Neural cell (in vitro differentiated cells): ENCODE data around the gene AKR1B1. TPM values are rescaled to one million over a fixed set of nuclear protein-coding genes. Genes with fewer than 3 reads are reported as not detected.

ENCODE experiments used
- H2AFZ ChIP-seq: fragments of 200-600, 300-800 bp; sonication (generic), shearing (Covaris generic); 2 replicates; pipeline ENCODE4 v1.6.0; 2014; ENCODE audit warnings: low read depth, mild to moderate bottlenecking, antibody characterized with exemption, low read length, moderate library complexity
- H3F3A ChIP-seq: fragments of 200-600 bp; shearing (Covaris generic); 2 replicates; pipeline ENCODE4 v1.6.1; 2016; ENCODE audit warnings: mild to moderate bottlenecking, moderate library complexity, mixed read lengths, antibody characterized with exemption, low read length; ENCODE audit not compliant: insufficient read depth, poor library complexity, severe bottlenecking
- H3K27ac ChIP-seq: fragments of 200-600, 300-800 bp; sonication (generic), shearing (Covaris generic); 2 replicates; pipeline ENCODE4 v1.5.1; 2014; ENCODE audit warnings: mild to moderate bottlenecking, low read length, moderate library complexity
- H3K27me3 ChIP-seq: fragments of 300-800, 200-600 bp; sonication (generic), shearing (Covaris generic); 2 replicates; pipeline ENCODE4 v1.6.0; 2014; ENCODE audit warnings: mild to moderate bottlenecking, low read depth, low read length, moderate library complexity; ENCODE audit not compliant: insufficient read depth
- H3K36me3 ChIP-seq: fragments of 300-800, 200-600 bp; sonication (generic), shearing (Covaris generic); 2 replicates; pipeline ENCODE4 v1.5.1; 2014; ENCODE audit warnings: mild to moderate bottlenecking, antibody characterized with exemption, low read length, moderate library complexity; ENCODE audit not compliant: insufficient read depth
- H3K4me2 ChIP-seq: fragments of 300-800, 200-600 bp; sonication (generic), shearing (Covaris generic); 2 replicates; pipeline ENCODE4 v1.6.0; 2014; ENCODE audit warnings: mild to moderate bottlenecking, low read length
- H3K4me3 ChIP-seq: fragments of 300-800, 200-600 bp; sonication (generic), shearing (Covaris generic); 2 replicates; pipeline ENCODE4 v1.5.1; 2014; ENCODE audit warnings: mild to moderate bottlenecking, low read length, moderate library complexity
- H3K79me2 ChIP-seq: fragments of 200-600 bp; shearing (Covaris generic); replicated peaks from 2 replicates; pipeline ENCODE4 v1.6.0; 2014; ENCODE audit warnings: mild to moderate bottlenecking, low read length, moderate library complexity; ENCODE audit not compliant: insufficient read depth
- H3K9ac ChIP-seq: fragments of 300-800, 200-600 bp; sonication (generic), shearing (Covaris generic); 2 replicates; pipeline ENCODE4 v1.6.1; 2016; ENCODE audit warnings: mild to moderate bottlenecking, low read length, mixed read lengths
- H3K9me2 ChIP-seq: fragments of 200-600 bp; shearing (Covaris generic); 2 replicates; pipeline ENCODE4 v1.6.1; 2016; ENCODE audit warnings: mild to moderate bottlenecking, low read length, mixed read lengths; ENCODE audit not compliant: insufficient read depth
- H3K9me3 ChIP-seq: fragments of 200-600, 300-800 bp; sonication (generic), shearing (Covaris generic); 2 replicates; pipeline ENCODE4 v1.6.1; 2016; ENCODE audit warnings: mild to moderate bottlenecking, mixed run types, low read length, moderate library complexity, mixed read lengths
- H4K20me1 ChIP-seq: fragments of 200-600 bp; shearing (Covaris generic); 2 replicates; pipeline ENCODE4 v1.6.1; 2016; ENCODE audit warnings: mild to moderate bottlenecking, mixed run types; ENCODE audit not compliant: insufficient read depth
- EP300 ChIP-seq: fragments of 450-650 bp; conservative IDR thresholded peaks from 2 replicates; pipeline ENCODE4 v1.6.1; 2014; ENCODE audit warnings: antibody characterized with exemption, mild to moderate bottlenecking, moderate library complexity; ENCODE audit not compliant: poor library complexity, severe bottlenecking
- EZH2 ChIP-seq: fragments of 200-600, 300-800 bp; shearing (Covaris generic), sonication (generic); IDR thresholded peaks from 2 replicates; pipeline ENCODE4 v1.6.1; 2014; ENCODE audit warnings: antibody characterized with exemption, low read length, borderline replicate concordance, mild to moderate bottlenecking; ENCODE audit not compliant: insufficient read depth, poor library complexity, severe bottlenecking
- MXI1 ChIP-seq: fragments of 450-650 bp; conservative IDR thresholded peaks from 2 replicates; pipeline ENCODE4 v1.6.1; 2014; ENCODE audit warnings: antibody characterized with exemption, mild to moderate bottlenecking; ENCODE audit not compliant: poor library complexity, severe bottlenecking
- POLR2AphosphoS5 ChIP-seq: IDR thresholded peaks from 2 replicates; pipeline ENCODE4 v1.6.1; 2012
- RAD21 ChIP-seq: fragments of 450-650 bp; conservative IDR thresholded peaks from 2 replicates; pipeline ENCODE4 v1.6.1; 2014; ENCODE audit warnings: antibody characterized with exemption, mild to moderate bottlenecking, moderate library complexity
- SMC3 ChIP-seq: fragments of 450-650 bp; conservative IDR thresholded peaks from 2 replicates; pipeline ENCODE4 v1.6.1; 2014; ENCODE audit warnings: antibody characterized with exemption, mild to moderate bottlenecking, moderate library complexity; ENCODE audit not compliant: poor library complexity
- TAF1 ChIP-seq: IDR thresholded peaks from 2 replicates; pipeline ENCODE4 v1.6.1; 2012; ENCODE audit warnings: low read depth
- polyA plus RNA-seq: library from polyadenylated mRNA; depleted of rRNA; stranded (reverse); fragments of >200 nt; gene quantifications from 2 replicates; pipeline ENCODE4 v1.2.3, GENCODE V29; 2014
- TF ChIP-seq, protein P1 (sequence below): IDR thresholded peaks from 2 replicates; pipeline ENCODE4 v1.6.1; 2012; ENCODE audit warnings: borderline replicate concordance
- TF ChIP-seq, protein P2 (sequence below): fragments of 450-650 bp; IDR thresholded peaks from 2 replicates; pipeline ENCODE4 v1.5.1; 2014; ENCODE audit warnings: antibody characterized with exemption, mild to moderate bottlenecking, moderate library complexity; ENCODE audit not compliant: poor library complexity, severe bottlenecking

Gene AKR1B1
- polyA plus RNA-seq, 1 donor from 2014 or later: 202 TPM

DNA sequence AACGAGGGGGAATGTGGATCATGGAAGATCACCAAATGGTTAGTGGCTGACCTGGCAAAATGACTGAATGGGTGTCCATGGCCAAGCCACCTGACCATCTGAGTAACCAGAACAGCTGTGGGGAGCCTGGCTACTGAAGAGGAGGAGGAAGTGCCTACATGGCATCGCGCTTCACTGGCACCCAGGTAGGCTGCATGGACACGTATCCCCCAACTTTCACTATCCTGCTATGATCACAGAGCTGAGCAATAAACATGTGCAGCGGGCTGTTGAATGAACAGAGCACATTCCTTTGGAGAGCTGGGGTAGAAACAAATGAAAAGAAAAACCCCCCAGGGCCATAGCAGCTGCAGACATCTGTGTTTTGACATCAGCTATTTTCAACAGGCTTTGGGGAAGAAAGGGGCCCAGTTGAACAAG, 6.5 kb downstream of the AKR1B1 start:
- no peak overlapping the region for H3K4me2 ChIP-seq
- H3K9me2 ChIP-seq: no peaks in the 10 kb centered on the region
- TF ChIP-seq, protein P1, sequence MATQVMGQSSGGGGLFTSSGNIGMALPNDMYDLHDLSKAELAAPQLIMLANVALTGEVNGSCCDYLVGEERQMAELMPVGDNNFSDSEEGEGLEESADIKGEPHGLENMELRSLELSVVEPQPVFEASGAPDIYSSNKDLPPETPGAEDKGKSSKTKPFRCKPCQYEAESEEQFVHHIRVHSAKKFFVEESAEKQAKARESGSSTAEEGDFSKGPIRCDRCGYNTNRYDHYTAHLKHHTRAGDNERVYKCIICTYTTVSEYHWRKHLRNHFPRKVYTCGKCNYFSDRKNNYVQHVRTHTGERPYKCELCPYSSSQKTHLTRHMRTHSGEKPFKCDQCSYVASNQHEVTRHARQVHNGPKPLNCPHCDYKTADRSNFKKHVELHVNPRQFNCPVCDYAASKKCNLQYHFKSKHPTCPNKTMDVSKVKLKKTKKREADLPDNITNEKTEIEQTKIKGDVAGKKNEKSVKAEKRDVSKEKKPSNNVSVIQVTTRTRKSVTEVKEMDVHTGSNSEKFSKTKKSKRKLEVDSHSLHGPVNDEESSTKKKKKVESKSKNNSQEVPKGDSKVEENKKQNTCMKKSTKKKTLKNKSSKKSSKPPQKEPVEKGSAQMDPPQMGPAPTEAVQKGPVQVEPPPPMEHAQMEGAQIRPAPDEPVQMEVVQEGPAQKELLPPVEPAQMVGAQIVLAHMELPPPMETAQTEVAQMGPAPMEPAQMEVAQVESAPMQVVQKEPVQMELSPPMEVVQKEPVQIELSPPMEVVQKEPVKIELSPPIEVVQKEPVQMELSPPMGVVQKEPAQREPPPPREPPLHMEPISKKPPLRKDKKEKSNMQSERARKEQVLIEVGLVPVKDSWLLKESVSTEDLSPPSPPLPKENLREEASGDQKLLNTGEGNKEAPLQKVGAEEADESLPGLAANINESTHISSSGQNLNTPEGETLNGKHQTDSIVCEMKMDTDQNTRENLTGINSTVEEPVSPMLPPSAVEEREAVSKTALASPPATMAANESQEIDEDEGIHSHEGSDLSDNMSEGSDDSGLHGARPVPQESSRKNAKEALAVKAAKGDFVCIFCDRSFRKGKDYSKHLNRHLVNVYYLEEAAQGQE: no peak
- TF ChIP-seq TAF1: no peak
- TF ChIP-seq, protein P2, sequence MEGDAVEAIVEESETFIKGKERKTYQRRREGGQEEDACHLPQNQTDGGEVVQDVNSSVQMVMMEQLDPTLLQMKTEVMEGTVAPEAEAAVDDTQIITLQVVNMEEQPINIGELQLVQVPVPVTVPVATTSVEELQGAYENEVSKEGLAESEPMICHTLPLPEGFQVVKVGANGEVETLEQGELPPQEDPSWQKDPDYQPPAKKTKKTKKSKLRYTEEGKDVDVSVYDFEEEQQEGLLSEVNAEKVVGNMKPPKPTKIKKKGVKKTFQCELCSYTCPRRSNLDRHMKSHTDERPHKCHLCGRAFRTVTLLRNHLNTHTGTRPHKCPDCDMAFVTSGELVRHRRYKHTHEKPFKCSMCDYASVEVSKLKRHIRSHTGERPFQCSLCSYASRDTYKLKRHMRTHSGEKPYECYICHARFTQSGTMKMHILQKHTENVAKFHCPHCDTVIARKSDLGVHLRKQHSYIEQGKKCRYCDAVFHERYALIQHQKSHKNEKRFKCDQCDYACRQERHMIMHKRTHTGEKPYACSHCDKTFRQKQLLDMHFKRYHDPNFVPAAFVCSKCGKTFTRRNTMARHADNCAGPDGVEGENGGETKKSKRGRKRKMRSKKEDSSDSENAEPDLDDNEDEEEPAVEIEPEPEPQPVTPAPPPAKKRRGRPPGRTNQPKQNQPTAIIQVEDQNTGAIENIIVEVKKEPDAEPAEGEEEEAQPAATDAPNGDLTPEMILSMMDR: no peak
- no peak for TF ChIP-seq EP300
- TF ChIP-seq POLR2AphosphoS5: no peak
- TF ChIP-seq EZH2: no peak
- no peak for TF ChIP-seq MXI1
- TF ChIP-seq SMC3: no peak
- TF ChIP-seq RAD21: no peak
- peaks cover 5% of the 10 kb centered on the region for H3K79me2 ChIP-seq
- no peaks in the 10 kb centered on the region for H3K9me3 ChIP-seq
- no peaks in the 10 kb centered on the region for H4K20me1 ChIP-seq
- peaks cover 5% of the 10 kb centered on the region for H3K36me3 ChIP-seq
- H3F3A ChIP-seq: no peaks in the 10 kb centered on the region
- no peaks in the 10 kb centered on the region for H3K27me3 ChIP-seq
- no peak overlapping the region for H3K27ac ChIP-seq
- no peak overlapping the region for H2AFZ ChIP-seq
- no peak overlapping the region for H3K4me3 ChIP-seq
- no peak overlapping the region for H3K9ac ChIP-seq

DNA sequence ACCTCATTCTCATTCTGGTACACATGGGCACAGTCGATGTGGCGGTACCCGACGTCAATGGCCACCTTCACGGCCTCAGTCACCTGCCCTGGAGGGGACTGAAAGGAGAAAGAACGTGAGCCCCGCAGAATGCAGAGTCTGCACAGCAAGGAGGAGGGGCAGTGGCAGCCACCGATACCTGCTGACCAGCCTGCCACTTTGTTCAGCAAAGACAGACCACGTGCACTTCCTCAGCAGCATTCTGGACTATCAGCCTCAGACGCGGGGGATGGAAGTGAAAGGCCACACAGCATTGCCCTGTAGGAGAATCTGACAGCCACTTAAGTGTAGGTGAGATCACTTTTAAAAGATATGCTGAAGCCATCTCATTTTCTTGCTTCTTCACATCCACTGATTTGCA, 7.2 kb downstream of the AKR1B1 start:
- no peak overlapping the region for H2AFZ ChIP-seq
- no peaks in the 10 kb centered on the region for H3F3A ChIP-seq
- H3K4me2 ChIP-seq: no peak overlapping the region
- no peak for TF ChIP-seq EZH2
- TF ChIP-seq POLR2AphosphoS5: no peak
- no peak for TF ChIP-seq EP300
- peaks cover 5% of the 10 kb centered on the region for H3K36me3 ChIP-seq
- no peaks in the 10 kb centered on the region for H3K79me2 ChIP-seq
- no peak overlapping the region for H3K27ac ChIP-seq
- no peaks in the 10 kb centered on the region for H3K27me3 ChIP-seq
- no peaks in the 10 kb centered on the region for H3K9me3 ChIP-seq
- no peak overlapping the region for H3K9ac ChIP-seq
- H4K20me1 ChIP-seq: no peaks in the 10 kb centered on the region
- no peak overlapping the region for H3K4me3 ChIP-seq
- H3K9me2 ChIP-seq: no peaks in the 10 kb centered on the region
